Measurements from ENCODE around the gene DSCAML1.

DNA sequence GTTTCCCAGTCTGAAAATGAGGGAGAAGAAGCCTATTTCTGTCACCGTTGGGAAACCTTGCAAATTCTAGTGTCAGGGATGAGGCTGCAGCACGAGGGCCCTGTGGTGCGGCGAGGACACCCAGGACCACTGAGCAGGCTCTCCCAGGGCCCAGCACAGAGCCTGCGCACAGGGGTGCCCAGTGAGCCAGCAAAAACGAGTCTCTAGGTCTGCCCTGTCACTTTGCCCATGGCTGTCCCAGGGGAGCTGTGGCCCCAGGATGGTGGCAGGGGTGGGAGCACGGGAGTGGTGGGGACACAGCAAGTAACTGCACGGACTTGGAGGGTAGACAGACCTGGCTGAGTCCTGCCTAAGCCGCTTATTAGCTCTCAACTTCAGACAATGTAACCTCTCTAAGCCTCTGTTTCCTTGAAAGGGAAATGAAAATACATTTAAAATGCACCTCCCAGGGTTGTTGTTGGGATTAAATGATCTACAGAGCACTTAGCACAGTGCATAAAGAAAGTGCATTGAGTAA lies 44.2 kb downstream of the DSCAML1 start:
- TF ChIP-seq, protein P1, sequence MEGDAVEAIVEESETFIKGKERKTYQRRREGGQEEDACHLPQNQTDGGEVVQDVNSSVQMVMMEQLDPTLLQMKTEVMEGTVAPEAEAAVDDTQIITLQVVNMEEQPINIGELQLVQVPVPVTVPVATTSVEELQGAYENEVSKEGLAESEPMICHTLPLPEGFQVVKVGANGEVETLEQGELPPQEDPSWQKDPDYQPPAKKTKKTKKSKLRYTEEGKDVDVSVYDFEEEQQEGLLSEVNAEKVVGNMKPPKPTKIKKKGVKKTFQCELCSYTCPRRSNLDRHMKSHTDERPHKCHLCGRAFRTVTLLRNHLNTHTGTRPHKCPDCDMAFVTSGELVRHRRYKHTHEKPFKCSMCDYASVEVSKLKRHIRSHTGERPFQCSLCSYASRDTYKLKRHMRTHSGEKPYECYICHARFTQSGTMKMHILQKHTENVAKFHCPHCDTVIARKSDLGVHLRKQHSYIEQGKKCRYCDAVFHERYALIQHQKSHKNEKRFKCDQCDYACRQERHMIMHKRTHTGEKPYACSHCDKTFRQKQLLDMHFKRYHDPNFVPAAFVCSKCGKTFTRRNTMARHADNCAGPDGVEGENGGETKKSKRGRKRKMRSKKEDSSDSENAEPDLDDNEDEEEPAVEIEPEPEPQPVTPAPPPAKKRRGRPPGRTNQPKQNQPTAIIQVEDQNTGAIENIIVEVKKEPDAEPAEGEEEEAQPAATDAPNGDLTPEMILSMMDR (IDR thresholded peaks at IDR 0.05 in 2 of 3, conservative IDR thresholded peaks at IDR 0.05 in 1 of 3; ENCODE audit: control insufficient read depth in 2 of 3, extremely low read depth in 1 of 3, insufficient read depth in 1 of 3, low read depth in 3 of 3, low read length in 3 of 3), result no peak
- TF ChIP-seq GABPA (IDR thresholded peaks at IDR 0.05; ENCODE audit: low read depth), result no peak

Data from GM12878 (cell line).